SH-SY5Y (cell line): ENCODE results near the gene ITSN1.

Source experiments
- GATA2 ChIP-seq: IDR thresholded peaks from 2 replicates; pipeline ENCODE4 v1.6.1; 2011; ENCODE audit warnings: mild to moderate bottlenecking, low read depth, low read length
- GATA3 ChIP-seq: IDR thresholded peaks from 2 replicates; pipeline ENCODE4 v1.6.1; 2011; ENCODE audit warnings: low read depth, mild to moderate bottlenecking, low read length, moderate library complexity

GRCh38 chr21:33748903-33749302 lies 106.6 kb downstream of the ITSN1 start:
- TF ChIP-seq GATA2 (no peak), GATA3 (no peak)
